ENCODE measurements around the gene HENMT1.

The HENMT1 gene

DNA sequence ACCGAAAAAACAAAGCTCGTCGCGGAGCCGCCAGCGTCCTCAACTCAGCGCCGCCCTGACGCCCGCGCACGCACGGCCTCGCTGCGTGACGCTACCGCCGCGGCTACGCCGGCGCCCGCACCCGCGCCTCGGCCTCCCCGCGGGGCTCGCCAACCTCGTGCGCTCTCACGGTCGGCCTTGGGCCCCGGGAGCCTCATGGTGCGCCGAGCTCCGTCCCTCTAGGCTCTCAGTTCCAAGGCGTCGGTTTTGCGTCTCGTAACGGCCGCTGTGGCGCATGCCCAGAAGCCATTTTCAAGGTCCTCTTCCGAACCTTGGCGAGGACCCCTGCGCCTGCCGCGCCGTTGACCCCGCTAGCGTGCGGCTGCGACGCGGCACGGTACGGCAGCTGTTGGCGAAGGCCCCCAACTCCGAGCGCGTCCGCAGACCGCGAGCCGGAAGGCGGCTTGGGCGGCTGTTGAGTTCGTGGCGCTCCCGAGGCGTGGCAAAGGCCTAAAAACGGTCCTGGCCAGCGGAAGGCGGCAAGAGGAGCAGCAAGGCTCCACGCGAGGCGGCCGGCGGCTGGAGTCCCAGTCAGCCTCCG lies at the start of gene HENMT1:
HENMT1 (minus strand) TSS at position 64 of the 580 bp plus-strand sequence. CDS start 1,209 bp downstream, outside the sequence.
- TF ChIP-seq, protein P1, sequence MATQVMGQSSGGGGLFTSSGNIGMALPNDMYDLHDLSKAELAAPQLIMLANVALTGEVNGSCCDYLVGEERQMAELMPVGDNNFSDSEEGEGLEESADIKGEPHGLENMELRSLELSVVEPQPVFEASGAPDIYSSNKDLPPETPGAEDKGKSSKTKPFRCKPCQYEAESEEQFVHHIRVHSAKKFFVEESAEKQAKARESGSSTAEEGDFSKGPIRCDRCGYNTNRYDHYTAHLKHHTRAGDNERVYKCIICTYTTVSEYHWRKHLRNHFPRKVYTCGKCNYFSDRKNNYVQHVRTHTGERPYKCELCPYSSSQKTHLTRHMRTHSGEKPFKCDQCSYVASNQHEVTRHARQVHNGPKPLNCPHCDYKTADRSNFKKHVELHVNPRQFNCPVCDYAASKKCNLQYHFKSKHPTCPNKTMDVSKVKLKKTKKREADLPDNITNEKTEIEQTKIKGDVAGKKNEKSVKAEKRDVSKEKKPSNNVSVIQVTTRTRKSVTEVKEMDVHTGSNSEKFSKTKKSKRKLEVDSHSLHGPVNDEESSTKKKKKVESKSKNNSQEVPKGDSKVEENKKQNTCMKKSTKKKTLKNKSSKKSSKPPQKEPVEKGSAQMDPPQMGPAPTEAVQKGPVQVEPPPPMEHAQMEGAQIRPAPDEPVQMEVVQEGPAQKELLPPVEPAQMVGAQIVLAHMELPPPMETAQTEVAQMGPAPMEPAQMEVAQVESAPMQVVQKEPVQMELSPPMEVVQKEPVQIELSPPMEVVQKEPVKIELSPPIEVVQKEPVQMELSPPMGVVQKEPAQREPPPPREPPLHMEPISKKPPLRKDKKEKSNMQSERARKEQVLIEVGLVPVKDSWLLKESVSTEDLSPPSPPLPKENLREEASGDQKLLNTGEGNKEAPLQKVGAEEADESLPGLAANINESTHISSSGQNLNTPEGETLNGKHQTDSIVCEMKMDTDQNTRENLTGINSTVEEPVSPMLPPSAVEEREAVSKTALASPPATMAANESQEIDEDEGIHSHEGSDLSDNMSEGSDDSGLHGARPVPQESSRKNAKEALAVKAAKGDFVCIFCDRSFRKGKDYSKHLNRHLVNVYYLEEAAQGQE (IDR thresholded peaks at IDR 0.05; ENCODE audit: low read depth) = no peak
- TF ChIP-seq, protein P2, sequence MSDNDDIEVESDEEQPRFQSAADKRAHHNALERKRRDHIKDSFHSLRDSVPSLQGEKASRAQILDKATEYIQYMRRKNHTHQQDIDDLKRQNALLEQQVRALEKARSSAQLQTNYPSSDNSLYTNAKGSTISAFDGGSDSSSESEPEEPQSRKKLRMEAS (IDR thresholded peaks at IDR 0.05) = peak; percentile 97
- TF ChIP-seq YY1 (IDR thresholded peaks at IDR 0.05; ENCODE audit: low read depth) (no peak; the same call in 1 of the 2 replicates), EGR1 (IDR thresholded peaks at IDR 0.05) (peak; percentile 47; the same call in 1 of the 2 replicates)

DNA sequence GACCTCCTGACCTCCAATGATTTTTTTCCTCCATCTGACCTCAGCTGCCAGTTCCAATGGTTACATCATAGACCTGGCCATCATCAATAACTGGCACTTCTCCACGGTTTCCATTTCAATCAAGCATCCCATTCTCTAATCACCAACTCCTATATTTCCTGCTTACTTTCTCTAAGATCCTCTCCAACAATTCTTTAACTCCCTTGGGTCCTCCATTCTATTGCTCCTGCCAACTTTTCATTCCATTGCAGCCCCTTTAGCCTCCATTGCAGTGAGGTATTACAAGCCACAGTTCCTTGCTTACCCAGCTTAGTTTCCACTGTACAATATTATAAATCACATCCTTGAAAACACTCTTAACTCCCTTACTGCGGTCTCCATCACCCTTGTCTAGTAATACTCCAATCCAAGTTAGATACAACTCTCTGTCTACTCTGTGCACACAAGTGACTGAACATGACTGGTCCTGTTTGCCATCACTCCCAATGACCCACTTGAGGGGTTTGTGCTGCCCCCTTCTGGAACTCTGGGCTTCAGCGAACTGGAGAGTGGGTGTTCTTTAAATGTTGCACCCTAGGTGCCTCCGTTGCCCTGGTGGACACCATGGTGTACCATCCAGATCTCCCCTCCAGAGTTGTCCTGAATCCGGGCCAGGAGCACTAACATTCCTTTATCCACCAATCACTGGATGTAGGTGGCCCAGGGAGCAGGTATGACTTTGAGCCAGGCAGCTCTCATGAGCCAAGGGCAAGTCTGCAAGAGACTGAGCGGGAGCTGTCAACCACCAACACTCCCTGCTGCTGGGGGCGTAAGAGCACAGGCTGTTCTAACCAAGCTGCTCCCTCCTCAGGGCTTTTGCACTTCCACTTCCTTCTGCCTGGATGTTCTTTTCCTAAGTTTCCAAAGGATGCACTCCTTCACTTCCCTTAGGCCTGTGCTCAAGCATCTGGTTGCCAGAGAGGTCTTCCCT lies 48.1 kb upstream of the HENMT1 start:
- TF ChIP-seq TEAD4 (IDR thresholded peaks at IDR 0.05) (no peak), RAD21 (IDR thresholded peaks at IDR 0.05; ENCODE audit: low read depth) (peak; percentile 40; the same call in 1 of the 2 replicates)

DNA sequence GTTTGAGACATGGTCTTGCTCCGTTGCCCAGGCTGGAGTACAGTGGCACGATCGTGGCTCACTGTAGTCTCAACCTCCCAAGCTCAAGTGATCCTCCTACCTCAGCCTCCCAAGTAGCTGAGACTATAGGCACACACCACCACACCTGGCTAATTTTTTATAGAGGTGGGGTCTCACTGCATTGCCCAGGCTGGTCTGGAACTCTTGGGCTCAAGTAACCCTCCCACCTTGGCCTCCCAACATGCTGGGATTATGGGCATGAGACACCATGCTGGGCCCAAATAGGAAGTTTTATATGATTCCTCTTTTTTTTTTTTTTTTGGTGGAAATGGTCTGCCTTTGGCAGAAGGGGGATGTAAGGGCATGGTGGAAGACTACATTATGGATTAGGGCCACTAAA lies 45.8 kb upstream of the HENMT1 start:
- TF ChIP-seq ZBTB7A (IDR thresholded peaks at IDR 0.05; ENCODE audit: low read depth) = no peak
- TF ChIP-seq TCF12 (IDR thresholded peaks at IDR 0.05; ENCODE audit: low read depth) = no peak
- TF ChIP-seq CREB1 (IDR thresholded peaks at IDR 0.05; ENCODE audit: low read depth) = no peak
- no peak for TF ChIP-seq CEBPB (IDR thresholded peaks at IDR 0.05)
- TF ChIP-seq FOXM1 (IDR thresholded peaks at IDR 0.05; ENCODE audit: borderline replicate concordance, low read depth) = no peak
- no peak for TF ChIP-seq EGR1 (IDR thresholded peaks at IDR 0.05)
- no peak for TF ChIP-seq TAF1 (IDR thresholded peaks at IDR 0.05; ENCODE audit: low read depth)
- no peak for TF ChIP-seq NFIC (IDR thresholded peaks at IDR 0.05)
- TF ChIP-seq RAD21 (IDR thresholded peaks at IDR 0.05; ENCODE audit: low read depth) = no peak
- TF ChIP-seq EP300 (IDR thresholded peaks at IDR 0.05; ENCODE audit: borderline replicate concordance) = no peak
- TF ChIP-seq, protein P2 (IDR thresholded peaks at IDR 0.05) = no peak
- no peak for TF ChIP-seq TEAD4 (IDR thresholded peaks at IDR 0.05)
- TF ChIP-seq YY1 (IDR thresholded peaks at IDR 0.05; ENCODE audit: low read depth) = no peak
- TF ChIP-seq, protein P3, sequence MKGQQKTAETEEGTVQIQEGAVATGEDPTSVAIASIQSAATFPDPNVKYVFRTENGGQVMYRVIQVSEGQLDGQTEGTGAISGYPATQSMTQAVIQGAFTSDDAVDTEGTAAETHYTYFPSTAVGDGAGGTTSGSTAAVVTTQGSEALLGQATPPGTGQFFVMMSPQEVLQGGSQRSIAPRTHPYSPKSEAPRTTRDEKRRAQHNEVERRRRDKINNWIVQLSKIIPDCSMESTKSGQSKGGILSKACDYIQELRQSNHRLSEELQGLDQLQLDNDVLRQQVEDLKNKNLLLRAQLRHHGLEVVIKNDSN (IDR thresholded peaks at IDR 0.05) = no peak
- TF ChIP-seq, protein P1 (IDR thresholded peaks at IDR 0.05; ENCODE audit: low read depth) = no peak

DNA sequence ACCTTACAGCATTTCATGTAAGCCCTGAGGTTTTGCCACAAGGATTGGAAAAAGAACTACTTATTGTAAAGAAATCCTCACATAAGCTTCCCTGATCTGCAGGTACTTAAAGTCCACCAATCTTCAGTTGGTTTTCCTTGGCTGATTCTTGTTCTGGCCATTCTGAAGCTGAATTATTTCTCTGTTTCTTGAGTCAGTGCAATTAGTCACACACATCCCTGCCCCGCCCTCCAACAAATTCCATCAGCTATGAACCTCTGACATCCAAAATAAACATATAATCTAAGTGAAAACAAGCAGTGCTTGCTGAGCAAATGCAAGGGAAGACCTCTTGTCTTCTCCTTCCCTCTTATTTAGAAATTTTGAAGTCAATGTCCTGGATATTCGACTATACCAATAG lies 43.6 kb upstream of the HENMT1 start:
- TF ChIP-seq TEAD4 (IDR thresholded peaks at IDR 0.05) = no peak
- no peak for TF ChIP-seq ZBTB7A (IDR thresholded peaks at IDR 0.05; ENCODE audit: low read depth)
- TF ChIP-seq RAD21 (IDR thresholded peaks at IDR 0.05; ENCODE audit: low read depth) = no peak

DNA sequence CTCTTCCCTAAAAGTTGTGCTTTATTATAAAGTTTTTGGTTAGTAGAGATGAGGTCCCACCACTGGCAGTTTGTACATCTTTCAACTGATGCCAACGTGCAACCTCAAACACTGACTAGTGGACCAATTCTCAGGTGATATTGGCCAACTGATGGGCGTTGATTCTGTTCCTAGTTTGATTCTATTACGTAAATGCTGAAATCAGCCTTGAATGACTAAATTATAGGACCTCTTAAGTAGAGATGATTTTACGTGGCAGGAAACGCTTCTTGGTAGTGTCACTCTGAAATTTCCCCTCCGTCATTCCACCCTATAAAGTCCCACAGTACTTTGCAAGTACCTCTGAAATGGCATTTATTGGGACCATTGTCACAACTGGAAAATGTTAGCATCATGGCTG lies 43.0 kb upstream of the HENMT1 start:
- TF ChIP-seq TEAD4 (IDR thresholded peaks at IDR 0.05) = no peak

DNA sequence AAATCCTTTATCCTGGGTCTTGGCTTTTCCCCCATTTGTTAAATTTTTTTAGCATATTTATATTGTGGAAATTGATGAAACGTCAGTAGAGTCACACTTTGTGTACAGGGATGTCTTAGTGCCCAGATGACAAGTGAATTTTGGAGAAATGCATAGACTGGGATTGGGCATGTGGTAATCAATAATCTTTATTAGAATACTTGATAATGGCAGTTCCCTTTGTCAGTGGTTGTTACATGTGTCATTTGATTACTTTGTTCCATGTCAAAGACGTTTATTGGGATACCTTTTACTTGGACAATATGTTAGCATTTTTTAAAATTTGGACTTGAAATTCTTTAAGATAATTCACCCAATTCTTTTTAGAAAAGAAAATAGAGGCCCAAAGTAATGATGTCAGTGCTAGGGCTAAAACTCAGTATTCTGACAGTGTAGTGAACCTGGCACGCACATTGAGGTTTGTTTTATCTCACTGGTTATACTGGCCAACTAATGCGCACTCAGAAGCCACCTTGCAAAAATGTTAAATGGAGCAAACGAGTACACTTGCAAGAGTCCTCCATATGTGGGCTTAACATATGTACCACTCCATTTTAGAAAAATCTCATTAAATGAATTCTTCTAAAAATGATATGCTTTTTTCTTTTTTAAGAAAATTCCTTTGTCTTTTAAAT lies 40.4 kb upstream of the HENMT1 start:
- TF ChIP-seq TAF1 (IDR thresholded peaks at IDR 0.05; ENCODE audit: low read depth) (no peak), ZBTB7A (IDR thresholded peaks at IDR 0.05; ENCODE audit: low read depth) (no peak), TEAD4 (IDR thresholded peaks at IDR 0.05) (no peak), CEBPB (IDR thresholded peaks at IDR 0.05) (no peak), FOXM1 (IDR thresholded peaks at IDR 0.05; ENCODE audit: borderline replicate concordance, low read depth) (no peak), NFIC (IDR thresholded peaks at IDR 0.05) (no peak), CREB1 (IDR thresholded peaks at IDR 0.05; ENCODE audit: low read depth) (no peak), TCF12 (IDR thresholded peaks at IDR 0.05; ENCODE audit: low read depth) (no peak), EP300 (IDR thresholded peaks at IDR 0.05; ENCODE audit: borderline replicate concordance) (no peak), EGR1 (IDR thresholded peaks at IDR 0.05) (no peak), RAD21 (IDR thresholded peaks at IDR 0.05; ENCODE audit: low read depth) (no peak), YY1 (IDR thresholded peaks at IDR 0.05; ENCODE audit: low read depth) (no peak)
- TF ChIP-seq, protein P1 (IDR thresholded peaks at IDR 0.05; ENCODE audit: low read depth) = no peak
- TF ChIP-seq, protein P3 (IDR thresholded peaks at IDR 0.05) = no peak
- TF ChIP-seq, protein P2 (IDR thresholded peaks at IDR 0.05) = no peak
